Fibroblast of pulmonary artery (primary cell): Measurements from ENCODE around the gene PRKAR1B.

Experiments
- DNase-seq: peaks from one replicate; pipeline ENCODE4 v3.0.0-alpha.2; 2010; ENCODE audit warnings: low read depth
- H3K4me3 ChIP-seq: replicated peaks from 2 replicates; pipeline ENCODE4 v1.5.1; 2011; ENCODE audit warnings: low read depth, mild to moderate bottlenecking, control low read depth, low read length, moderate library complexity
- TF ChIP-seq, protein P1 (sequence below): IDR thresholded peaks from 2 replicates; pipeline ENCODE4 v1.5.1; 2011; ENCODE audit warnings: mild to moderate bottlenecking, control low read depth, low read length, inconsistent platforms; ENCODE audit errors: missing control alignments

Gene PRKAR1B

DNA sequence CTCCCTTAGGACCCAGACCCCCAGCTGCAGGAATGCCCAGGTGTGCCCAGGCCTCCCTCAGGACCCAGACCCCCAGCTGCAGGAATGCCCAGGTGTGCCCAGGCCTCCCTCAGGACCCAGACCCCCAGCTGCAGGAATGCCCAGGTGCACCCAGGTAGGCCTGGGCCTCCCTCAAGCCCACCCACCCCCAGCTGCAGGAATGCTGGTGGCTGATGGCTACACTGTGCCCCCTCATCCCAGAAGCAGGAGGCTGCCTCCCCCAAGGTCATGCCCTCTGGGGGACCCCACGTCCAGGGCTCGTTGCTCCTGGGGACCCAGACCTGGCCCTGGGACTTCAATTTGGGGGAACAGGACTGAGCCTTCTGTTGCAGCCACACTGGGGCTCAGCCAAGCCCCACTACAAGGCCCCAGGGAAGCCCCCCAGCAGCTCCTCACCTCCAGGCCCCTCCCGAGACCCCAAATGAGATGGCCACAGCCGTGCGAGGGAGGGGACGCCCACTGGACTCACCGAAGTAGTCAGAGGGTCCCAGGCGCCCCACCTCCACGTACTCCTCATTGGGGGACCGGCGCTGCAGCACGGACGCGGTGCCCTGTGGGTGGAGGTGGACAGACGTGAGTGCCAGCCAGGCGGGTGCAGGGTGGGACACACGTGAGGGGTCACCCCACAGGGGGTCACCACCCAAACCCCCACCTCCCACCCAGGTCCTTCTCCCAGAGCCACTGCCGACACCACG is 176.0 kb downstream of the PRKAR1B start:
- no peak for DNase-seq
- H3K4me3 ChIP-seq = no peak overlapping the region
- TF ChIP-seq, protein P1, sequence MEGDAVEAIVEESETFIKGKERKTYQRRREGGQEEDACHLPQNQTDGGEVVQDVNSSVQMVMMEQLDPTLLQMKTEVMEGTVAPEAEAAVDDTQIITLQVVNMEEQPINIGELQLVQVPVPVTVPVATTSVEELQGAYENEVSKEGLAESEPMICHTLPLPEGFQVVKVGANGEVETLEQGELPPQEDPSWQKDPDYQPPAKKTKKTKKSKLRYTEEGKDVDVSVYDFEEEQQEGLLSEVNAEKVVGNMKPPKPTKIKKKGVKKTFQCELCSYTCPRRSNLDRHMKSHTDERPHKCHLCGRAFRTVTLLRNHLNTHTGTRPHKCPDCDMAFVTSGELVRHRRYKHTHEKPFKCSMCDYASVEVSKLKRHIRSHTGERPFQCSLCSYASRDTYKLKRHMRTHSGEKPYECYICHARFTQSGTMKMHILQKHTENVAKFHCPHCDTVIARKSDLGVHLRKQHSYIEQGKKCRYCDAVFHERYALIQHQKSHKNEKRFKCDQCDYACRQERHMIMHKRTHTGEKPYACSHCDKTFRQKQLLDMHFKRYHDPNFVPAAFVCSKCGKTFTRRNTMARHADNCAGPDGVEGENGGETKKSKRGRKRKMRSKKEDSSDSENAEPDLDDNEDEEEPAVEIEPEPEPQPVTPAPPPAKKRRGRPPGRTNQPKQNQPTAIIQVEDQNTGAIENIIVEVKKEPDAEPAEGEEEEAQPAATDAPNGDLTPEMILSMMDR = no peak

- no peak for DNase-seq
- TF ChIP-seq, protein P1 = no peak
- H3K4me3 ChIP-seq = no peak overlapping the region
Measured at GRCh38 chr7:549891-550625, 177.0 kb downstream of the PRKAR1B start.

DNA sequence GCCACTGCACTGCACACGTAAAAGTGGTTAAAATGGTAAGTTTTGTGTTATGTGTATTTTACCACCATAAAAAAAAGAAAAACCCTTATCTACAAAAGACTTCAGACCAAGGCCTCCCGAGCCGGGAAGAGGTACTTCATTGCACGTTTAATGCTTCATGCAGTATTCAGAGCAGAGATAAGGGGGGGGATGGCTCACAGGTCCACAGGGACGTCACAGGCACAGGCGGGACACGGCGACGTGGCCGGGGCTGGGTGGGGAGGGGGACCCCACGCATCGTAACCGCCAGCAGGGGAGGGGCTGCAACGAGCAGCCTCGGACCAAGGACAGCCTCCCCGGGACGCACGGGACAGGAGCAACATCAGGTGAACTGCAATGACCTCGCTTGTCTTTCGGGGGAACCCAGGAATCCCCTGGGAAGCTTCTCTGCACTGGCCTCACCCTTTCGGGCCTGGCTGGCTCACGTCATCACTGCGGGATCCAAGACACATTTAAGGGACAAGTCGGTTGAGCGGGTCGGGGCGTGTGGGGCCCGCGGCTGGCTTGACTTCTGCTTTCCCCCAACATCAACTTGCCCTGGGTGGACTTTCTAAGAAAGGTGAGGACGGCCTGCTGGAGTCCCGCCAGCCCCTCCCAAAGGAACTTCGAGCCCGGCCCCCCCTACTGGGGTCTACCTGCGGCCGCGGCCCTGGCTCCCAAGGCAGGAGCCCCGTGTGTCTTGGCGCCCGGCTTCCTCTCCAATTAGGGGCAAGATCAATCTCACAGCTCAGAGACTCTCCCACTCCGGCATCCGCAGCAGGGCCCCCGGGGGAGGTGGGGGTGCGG is 177.8 kb downstream of the PRKAR1B start:
- no peak for DNase-seq
- TF ChIP-seq, protein P1 = no peak
- H3K4me3 ChIP-seq = no peak overlapping the region

- DNase-seq = no peak
- no peak overlapping the region for H3K4me3 ChIP-seq
- TF ChIP-seq, protein P1 = no peak
Measured at GRCh38 chr7:548401-548800, 178.7 kb downstream of the PRKAR1B start.

- DNase-seq = no peak
- TF ChIP-seq, protein P1 = no peak
- no peak overlapping the region for H3K4me3 ChIP-seq
Measured at GRCh38 chr7:545470-545869, 181.6 kb downstream of the PRKAR1B start.

- no peak for DNase-seq
- TF ChIP-seq, protein P1 = no peak
- no peak overlapping the region for H3K4me3 ChIP-seq
Measured at GRCh38 chr7:544338-545221, 182.5 kb downstream of the PRKAR1B start.
